NCI-H2029 treated with DMSO at 0.1 percent for 48 hours (cell line): ENCODE data around the gene SLC50A1.

Source experiments
- DNase-seq: peaks from one replicate; lab custom pipeline; 2025; lab: John Stamatoyannopoulos, UW

Gene SLC50A1

DNA sequence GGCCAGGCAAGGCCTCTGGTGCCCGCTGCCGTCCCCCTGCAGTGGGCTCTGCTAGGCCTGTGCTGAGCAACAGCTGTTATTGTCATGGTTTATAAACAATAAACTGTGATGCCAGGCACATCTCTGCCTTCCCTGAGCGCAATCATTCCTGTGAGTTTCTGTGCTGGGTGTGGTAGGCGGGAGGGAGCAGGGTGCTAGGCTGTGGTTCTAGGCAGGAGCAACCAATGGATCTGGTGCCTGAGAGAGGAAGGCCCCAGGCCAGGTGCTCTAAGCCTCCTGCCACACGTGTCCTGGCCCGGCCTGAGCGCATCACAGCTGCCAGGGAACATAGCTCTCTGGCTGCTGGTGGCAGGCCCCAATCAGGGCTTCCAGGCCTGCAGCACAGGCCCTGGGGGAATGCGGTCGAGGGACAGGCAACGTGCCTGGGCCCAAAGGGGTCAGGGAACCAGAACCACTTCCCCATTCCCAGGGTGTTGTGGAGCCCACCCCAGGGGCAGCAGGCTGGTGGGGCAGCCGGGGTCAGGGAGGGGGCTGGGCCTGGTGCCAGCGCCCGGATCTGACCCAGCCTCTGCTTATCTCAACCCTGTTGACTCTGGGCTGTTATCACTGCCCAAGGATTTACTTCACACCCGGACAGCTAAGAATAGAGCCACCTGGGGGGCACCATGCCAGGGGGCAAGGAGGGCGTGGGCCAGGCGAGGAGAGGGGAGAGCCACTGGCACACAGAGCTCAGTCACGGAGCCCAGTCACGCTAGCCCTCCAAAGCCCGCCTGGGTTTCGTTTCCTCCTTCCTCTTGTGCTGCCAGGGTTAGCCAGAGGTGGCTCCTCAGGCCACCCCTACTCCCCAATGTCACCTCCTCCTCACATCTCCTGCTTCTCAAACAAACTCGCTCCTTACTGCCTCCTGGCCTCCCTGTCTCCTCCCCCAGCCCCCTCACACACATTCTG lies 49.5 kb downstream of the SLC50A1 start:
- DNase-seq: no peak

- DNase-seq: no peak
Measured at GRCh38 chr1:155185783-155186066, 50.1 kb downstream of the SLC50A1 start.

- peak; percentile 45 for DNase-seq
Measured at GRCh38 chr1:155186067-155186793, 50.6 kb downstream of the SLC50A1 start.

GRCh38 chr1:155186794-155187455 lies 51.3 kb downstream of the SLC50A1 start:
- DNase-seq: no peak

DNA sequence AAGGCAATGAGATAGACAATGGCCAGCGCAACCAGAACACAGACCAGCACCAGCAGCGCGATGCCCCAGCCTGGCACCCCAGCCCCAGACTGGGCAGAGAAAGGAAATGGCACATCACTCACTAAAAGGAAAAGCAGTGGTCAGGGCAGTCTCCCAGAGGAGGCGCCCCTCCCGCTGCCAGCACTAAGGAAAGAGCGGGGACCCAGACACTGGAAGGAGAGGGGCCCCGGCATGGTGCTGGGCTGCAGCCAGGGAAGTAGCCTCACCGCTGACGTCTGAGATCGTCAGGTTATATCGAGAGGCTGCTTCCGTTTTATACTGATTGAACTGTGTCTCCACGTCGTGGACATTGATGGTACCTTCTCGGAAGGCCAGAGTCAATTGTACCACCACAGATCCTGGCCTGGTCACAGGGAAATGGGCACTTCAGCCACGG lies 51.8 kb downstream of the SLC50A1 start:
- no peak for DNase-seq

GRCh38 chr1:155188268-155188667 lies 52.6 kb downstream of the SLC50A1 start:
- DNase-seq: no peak
